ENCODE results near the gene ATP2B2. TPM values are rescaled to one million over a fixed set of nuclear protein-coding genes. Genes with fewer than 3 reads are reported as not detected.

ATP2B2 gene
- total RNA-seq, 4 donors from 2014 or later, result 0.86 to 2.2 (median 1.0) TPM; not detected in 1

GRCh38 chr3:10463533-10464434 lies 41.6 kb downstream of the ATP2B2 start:
- Histone ChIP-seq H3K27me3 (peaks cover 9% of the 10 kb centered on the region), H3K4me1 (no peaks in the 10 kb centered on the region), H3K4me3 (no peak overlapping the region), H3K27ac (no peak overlapping the region), H3K36me3 (no peaks in the 10 kb centered on the region), H3K9me3 (no peaks in the 10 kb centered on the region)
- no peak for DNase-seq (ENCODE audit: low spot score in 2 of 2)
- TF ChIP-seq POLR2A (IDR thresholded peaks at IDR 0.05) (no peak), POLR2AphosphoS5 (IDR thresholded peaks at IDR 0.05) (no peak), EP300 (IDR thresholded peaks at IDR 0.05) (no peak), CTCF (IDR thresholded peaks at IDR 0.05) (no peak)
- 80% methylated on average over 13 of the region's 21 CpGs for WGBS

- 76% methylated on average over 10 of the region's 10 CpGs for WGBS
Observed at GRCh38 chr3:10462641-10463532, 42.5 kb downstream of the ATP2B2 start.

GRCh38 chr3:10460951-10461545 lies 44.3 kb downstream of the ATP2B2 start:
- WGBS, result 68% methylated on average over 4 of the region's 4 CpGs
- Histone ChIP-seq H3K4me1 (no peaks in the 10 kb centered on the region), H3K27me3 (peaks cover 6% of the 10 kb centered on the region), H3K36me3 (no peaks in the 10 kb centered on the region), H3K9me3 (no peaks in the 10 kb centered on the region), H3K27ac (no peak overlapping the region), H3K4me3 (no peak overlapping the region)
- TF ChIP-seq CTCF (IDR thresholded peaks at IDR 0.05) (no peak), EP300 (IDR thresholded peaks at IDR 0.05) (no peak), POLR2AphosphoS5 (IDR thresholded peaks at IDR 0.05) (no peak), POLR2A (IDR thresholded peaks at IDR 0.05) (no peak)
- no peak for DNase-seq (ENCODE audit: low spot score in 2 of 2)

More at GRCh38 chr3:10462641-10463532, 42.5 kb downstream of the ATP2B2 start:
- TF ChIP-seq EP300 (IDR thresholded peaks at IDR 0.05) (no peak), POLR2AphosphoS5 (IDR thresholded peaks at IDR 0.05) (no peak), CTCF (IDR thresholded peaks at IDR 0.05) (no peak), POLR2A (IDR thresholded peaks at IDR 0.05) (no peak)
- no peaks in the 10 kb centered on the region for H3K9me3 ChIP-seq
- no peaks in the 10 kb centered on the region for H3K36me3 ChIP-seq
- peaks cover 1% of the 10 kb centered on the region for H3K27me3 ChIP-seq
- no peak overlapping the region for H3K4me3 ChIP-seq
- no peak for DNase-seq (ENCODE audit: low spot score in 2 of 2)
- no peak overlapping the region for H3K27ac ChIP-seq
- no peaks in the 10 kb centered on the region for H3K4me1 ChIP-seq

- TF ChIP-seq POLR2AphosphoS5 (IDR thresholded peaks at IDR 0.05), result no peak
- no peak for TF ChIP-seq POLR2A (IDR thresholded peaks at IDR 0.05)
- Histone ChIP-seq H3K27ac (no peak overlapping the region), H3K4me1 (no peaks in the 10 kb centered on the region), H3K36me3 (no peaks in the 10 kb centered on the region), H3K9me3 (no peaks in the 10 kb centered on the region), H3K4me3 (no peak overlapping the region), H3K27me3 (peaks cover 6% of the 10 kb centered on the region)
- 50% methylated on average over 5 of the region's 5 CpGs for WGBS
- no peak for DNase-seq (ENCODE audit: low spot score in 2 of 2)
Observed at GRCh38 chr3:10459954-10460754, 45.2 kb downstream of the ATP2B2 start.

- H3K27ac ChIP-seq, result no peak overlapping the region
- no peaks in the 10 kb centered on the region for H3K36me3 ChIP-seq
- DNase-seq (ENCODE audit: low spot score in 2 of 2), result no peak
- TF ChIP-seq POLR2AphosphoS5 (IDR thresholded peaks at IDR 0.05) (no peak), EP300 (IDR thresholded peaks at IDR 0.05) (no peak), CTCF (IDR thresholded peaks at IDR 0.05) (no peak), POLR2A (IDR thresholded peaks at IDR 0.05) (no peak)
- whole genome bisulfite sequencing, result 22% methylated on average over 3 of the region's 3 CpGs
- no peaks in the 10 kb centered on the region for H3K4me1 ChIP-seq
- peaks cover 11% of the 10 kb centered on the region for H3K27me3 ChIP-seq
- H3K4me3 ChIP-seq, result no peak overlapping the region
- no peaks in the 10 kb centered on the region for H3K9me3 ChIP-seq
Observed at GRCh38 chr3:10457560-10457959, 47.8 kb downstream of the ATP2B2 start.
